Tibial nerve (tissue), 3 donors: Measurements from ENCODE around the gene HOXA4.

Source experiments
- CTCF ChIP-seq, 5 experiments: fragments of 200-600 bp in 3 of 5; fragments of 450-650 bp in 2 of 5; sonication (generic) in 3 of 5; IDR thresholded peaks; one replicate each; pipeline ENCODE4 v1.5.1; 2016 to 2019; ENCODE audit warnings: antibody characterized with exemption in 5 of 5, mild to moderate bottlenecking in 3 of 5, moderate library complexity in 2 of 5
- POLR2A ChIP-seq, 2 donors: fragments of 450-650 bp; IDR thresholded peaks; one replicate each; pipeline ENCODE4 v1.6.1; 2017; ENCODE audit warnings: antibody characterized with exemption in 2 of 2, mild to moderate bottlenecking in 2 of 2, moderate library complexity in 2 of 2

- TF ChIP-seq POLR2A (IDR thresholded peaks at IDR 0.05): no peak
- no peak for TF ChIP-seq CTCF (IDR thresholded peaks at IDR 0.05)
Measured at GRCh38 chr7:27131390-27131819, 848 bp upstream of the HOXA4 start.
